ENCODE measurements around the gene NABP2. TPM values are rescaled to one million over a fixed set of nuclear protein-coding genes. Genes with fewer than 3 reads are reported as not detected.

The NABP2 gene
- total RNA-seq (10 to 100 TPM; 19.8 to 43.7 (median 28.9) TPM), polyA plus RNA-seq (10 to 100 TPM; 25.0 to 37.5 TPM)
- long read RNA-seq, donor 1, transcript NABP2-203 (6 exons, 1,775 nt) = minor isoform, 28 of 152 reads
- long read RNA-seq, donor 1, transcript NABP2-201 (7 exons, 1,417 nt) = major isoform, 110 of 152 reads
- long read RNA-seq, donor 1, partial matches to known transcripts = 5 of 152 reads
- long read RNA-seq, donor 1, other reads (novel, unspliced or antisense) = 3 of 152 reads
- long read RNA-seq, donor 2, transcript NABP2-201 (7 exons, 1,417 nt) = major isoform, 10 of 27 reads
- long read RNA-seq, donor 2, partial matches to known transcripts = 12 of 27 reads
- long read RNA-seq, donor 2, other reads (novel, unspliced or antisense) = 0 of 27 reads
- long read RNA-seq, donor 3, transcript NABP2-201 (7 exons, 1,417 nt) = major isoform, 20 of 26 reads
- long read RNA-seq, donor 3, transcript NABP2-203 (6 exons, 1,775 nt) = minor isoform, 6 of 26 reads
- long read RNA-seq, donor 3, partial matches to known transcripts = 0 of 26 reads
- long read RNA-seq, donor 3, other reads (novel, unspliced or antisense) = 0 of 26 reads

- 0 to 1% (median 0%) methylated on average over 31 to 41 of the region's 41 CpGs for WGBS, 3 donors
These were observed at the start of gene NABP2 for GRCh38 chr12:56224102-56224701. Gene NABP2 (plus strand): TSS chr12:56224342. CDS start chr12:56224857, 515 bp downstream.

GRCh38 chr12:56178347-56178746 lies 45.8 kb upstream of the NABP2 start:
- no peaks in the 10 kb centered on the region for H3K4me1 ChIP-seq (ENCODE audit: insufficient read depth)
- TF ChIP-seq POLR2A (IDR thresholded peaks at IDR 0.05) (no peak), CTCF (IDR thresholded peaks at IDR 0.05) (no peak), EP300 (IDR thresholded peaks at IDR 0.05) (no peak)
- H3K27ac ChIP-seq = no peak overlapping the region
- 83 to 87% (median 84%) methylated on average over 3 of the region's 3 CpGs for WGBS, 3 donors
- intact Hi-C loops (cut with DNase I) = no loop called here
- DNase-seq = no peak
- no peaks in the 10 kb centered on the region for H3K36me3 ChIP-seq
- H3K27me3 ChIP-seq = no peaks in the 10 kb centered on the region
- no peak overlapping the region for H3K4me3 ChIP-seq
- no peaks in the 10 kb centered on the region for H3K9me3 ChIP-seq

More at GRCh38 chr12:56224102-56224701, at the start of gene NABP2:
- H3K4me3 ChIP-seq = peak within 1 kb of the TSS; percentile 68
- TF ChIP-seq EP300 (IDR thresholded peaks at IDR 0.05) (peak; percentile 54), CTCF (IDR thresholded peaks at IDR 0.05) (peak; percentile 84 to 98 (median 98)), POLR2A (IDR thresholded peaks at IDR 0.05) (peak; percentile 36)
- peak; percentile 97 to 99 (median 98) for DNase-seq
- no peaks in the 10 kb centered on the region for H3K36me3 ChIP-seq
- peak within 1 kb of the TSS; percentile 73 to 75 for H3K27ac ChIP-seq
- intact Hi-C loops (cut with DNase I) = loop anchor here (2.0 to 10.0 kb wide), 3 partner anchors 67 to 105 kb away; partner anchors contain the start of genes ESYT1 (in 2 of the 4), MYL6 (in 1 of the 4) and ZC3H10 (in 1 of the 4)
- peaks cover 5% of the 10 kb centered on the region for H3K4me1 ChIP-seq (ENCODE audit: insufficient read depth)
- H3K9me3 ChIP-seq = no peaks in the 10 kb centered on the region
- H3K27me3 ChIP-seq = no peaks in the 10 kb centered on the region

- Histone ChIP-seq H3K36me3 (no peaks in the 10 kb centered on the region), H3K4me1 (ENCODE audit: insufficient read depth) (peaks cover 3% of the 10 kb centered on the region), H3K9me3 (no peaks in the 10 kb centered on the region), H3K4me3 (no peak overlapping the region), H3K27ac (no peak overlapping the region), H3K27me3 (no peaks in the 10 kb centered on the region)
- DNase-seq = no peak
- TF ChIP-seq POLR2A (IDR thresholded peaks at IDR 0.05) (no peak), CTCF (IDR thresholded peaks at IDR 0.05) (no peak), EP300 (IDR thresholded peaks at IDR 0.05) (no peak)
- intact Hi-C loops (cut with DNase I) = no loop called here
- WGBS, 3 donors = 39 to 55% (median 50%) methylated on average over 2 of the region's 2 CpGs
These were observed 37.2 kb upstream of the NABP2 start for GRCh38 chr12:56186957-56187356.

GRCh38 chr12:56188131-56188777 lies 35.9 kb upstream of the NABP2 start:
- intact Hi-C loops (cut with DNase I) = loop anchor here in 3 of 4 donors (2.0 kb wide), 2 partner anchors 59 to 67 kb away; partner anchors contain the start of gene ESYT1 (in 1 of the 3)
- H3K4me3 ChIP-seq = peak overlapping the region; percentile 93
- H3K27me3 ChIP-seq = no peaks in the 10 kb centered on the region
- TF ChIP-seq POLR2A (IDR thresholded peaks at IDR 0.05) = no peak
- TF ChIP-seq EP300 (IDR thresholded peaks at IDR 0.05) = no peak
- no peak for TF ChIP-seq CTCF (IDR thresholded peaks at IDR 0.05)
- DNase-seq = no peak
- peak overlapping the region; percentile 83 to 93 for H3K27ac ChIP-seq
- no peaks in the 10 kb centered on the region for H3K36me3 ChIP-seq
- H3K9me3 ChIP-seq = no peaks in the 10 kb centered on the region
- peaks cover 3% of the 10 kb centered on the region for H3K4me1 ChIP-seq (ENCODE audit: insufficient read depth)
- WGBS, 3 donors = 12 to 17% (median 14%) methylated on average over 10 of the region's 10 CpGs

All from ovary (tissue), 10 donors.